Hepatic stellate cell (primary cell): ENCODE results near the gene VPS45.
"Not testable (repeated sequence)": the region's sequence is repeated elsewhere in the genome, so short reads cannot be mapped to it uniquely, and the experiment has no call there.

ENCODE experiments used
- DNase-seq: peaks from one replicate; pipeline ENCODE4 v3.0.0; 2011; ENCODE audit warnings: low spot score

Gene VPS45

DNA sequence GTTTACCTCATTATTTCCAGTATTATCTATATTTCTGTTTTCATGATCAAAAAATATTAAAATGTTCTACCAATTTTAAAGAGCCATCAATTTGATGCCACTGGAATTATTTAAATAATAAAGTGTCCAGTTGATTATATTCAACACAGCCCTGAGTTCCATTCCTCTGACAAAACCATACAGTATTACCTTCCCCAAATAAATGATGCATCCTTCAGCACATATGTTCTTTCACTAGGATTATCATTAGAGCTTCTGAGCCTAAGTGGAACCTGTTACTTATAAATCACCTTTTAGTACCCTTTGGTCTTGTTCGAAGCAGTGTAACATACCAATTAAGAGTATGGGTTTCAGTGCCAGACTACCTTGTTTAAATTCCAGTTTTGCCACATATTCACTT lies 64.8 kb downstream of the VPS45 start:
- DNase-seq, result no peak

- DNase-seq, result no peak
Observed at GRCh38 chr1:150134537-150134936, 67.0 kb downstream of the VPS45 start.

GRCh38 chr1:150135400-150135799 lies 67.8 kb downstream of the VPS45 start:
- DNase-seq, result not testable (repeated sequence)

DNA sequence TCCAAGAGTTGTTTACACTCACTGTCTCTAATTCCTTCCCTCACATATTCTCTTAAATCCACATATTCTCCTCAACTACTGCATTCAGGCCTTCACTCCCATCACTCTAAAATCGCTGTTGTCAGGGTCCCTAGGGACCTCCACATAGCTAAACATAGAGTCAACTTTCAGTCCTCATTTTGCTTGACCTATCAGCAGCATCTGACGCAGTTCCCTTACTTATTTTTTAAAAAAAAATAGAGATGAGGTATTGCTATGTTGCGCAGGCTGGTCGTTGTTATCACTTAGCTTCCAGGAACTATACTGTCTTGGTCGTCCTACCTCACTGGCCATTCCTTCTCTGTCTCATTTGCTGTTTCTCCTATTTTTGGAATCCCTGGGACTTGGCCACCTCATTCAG lies 70.5 kb downstream of the VPS45 start:
- DNase-seq, result no peak

- DNase-seq, result no peak
Observed at GRCh38 chr1:150141452-150141851, 73.9 kb downstream of the VPS45 start.

DNA sequence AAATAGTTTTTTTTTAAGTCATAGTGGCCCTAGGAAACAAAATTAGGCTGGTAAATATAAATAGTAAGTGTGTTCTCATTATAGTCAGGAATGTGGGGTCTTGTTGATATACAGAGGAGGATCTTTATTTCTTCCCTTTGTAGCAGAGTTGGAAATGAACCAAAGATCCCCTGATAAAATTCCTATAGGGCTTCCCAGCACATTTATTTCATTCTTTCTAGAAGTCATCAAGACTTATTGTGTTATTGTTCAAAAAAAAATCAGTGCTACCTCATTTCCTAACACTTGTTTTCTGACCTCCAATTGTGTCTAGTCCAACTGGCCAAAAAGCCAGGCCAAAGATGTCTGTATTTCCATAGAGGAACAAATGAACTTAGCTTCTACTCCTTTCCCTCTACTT lies 74.5 kb downstream of the VPS45 start:
- no peak for DNase-seq

GRCh38 chr1:150144606-150145005 lies 77.0 kb downstream of the VPS45 start:
- no peak for DNase-seq

DNA sequence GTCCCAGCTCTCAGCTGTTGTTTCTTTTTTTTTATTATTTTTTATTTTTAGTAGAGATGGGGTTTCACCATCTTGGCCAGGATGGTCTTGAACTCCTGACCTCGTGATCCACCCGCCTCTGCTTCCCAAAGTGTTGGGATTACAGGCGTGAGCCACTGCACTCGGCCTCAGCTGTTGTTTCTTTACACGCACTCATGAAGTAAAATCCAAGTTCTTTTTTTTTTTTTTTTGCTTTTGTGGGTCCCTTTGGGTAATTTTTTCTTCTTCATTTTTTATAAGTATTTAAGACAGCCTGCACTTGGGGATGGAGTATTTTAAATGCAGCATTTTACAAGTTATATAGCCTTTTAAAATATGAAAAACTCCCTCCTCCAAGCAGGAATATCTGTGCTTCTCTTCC lies 78.4 kb downstream of the VPS45 start:
- not testable (repeated sequence) for DNase-seq

- DNase-seq, result no peak
Observed at GRCh38 chr1:150146849-150147542, 79.4 kb downstream of the VPS45 start.

- DNase-seq, result no peak
Observed at GRCh38 chr1:150148837-150149270, 81.3 kb downstream of the VPS45 start.

DNA sequence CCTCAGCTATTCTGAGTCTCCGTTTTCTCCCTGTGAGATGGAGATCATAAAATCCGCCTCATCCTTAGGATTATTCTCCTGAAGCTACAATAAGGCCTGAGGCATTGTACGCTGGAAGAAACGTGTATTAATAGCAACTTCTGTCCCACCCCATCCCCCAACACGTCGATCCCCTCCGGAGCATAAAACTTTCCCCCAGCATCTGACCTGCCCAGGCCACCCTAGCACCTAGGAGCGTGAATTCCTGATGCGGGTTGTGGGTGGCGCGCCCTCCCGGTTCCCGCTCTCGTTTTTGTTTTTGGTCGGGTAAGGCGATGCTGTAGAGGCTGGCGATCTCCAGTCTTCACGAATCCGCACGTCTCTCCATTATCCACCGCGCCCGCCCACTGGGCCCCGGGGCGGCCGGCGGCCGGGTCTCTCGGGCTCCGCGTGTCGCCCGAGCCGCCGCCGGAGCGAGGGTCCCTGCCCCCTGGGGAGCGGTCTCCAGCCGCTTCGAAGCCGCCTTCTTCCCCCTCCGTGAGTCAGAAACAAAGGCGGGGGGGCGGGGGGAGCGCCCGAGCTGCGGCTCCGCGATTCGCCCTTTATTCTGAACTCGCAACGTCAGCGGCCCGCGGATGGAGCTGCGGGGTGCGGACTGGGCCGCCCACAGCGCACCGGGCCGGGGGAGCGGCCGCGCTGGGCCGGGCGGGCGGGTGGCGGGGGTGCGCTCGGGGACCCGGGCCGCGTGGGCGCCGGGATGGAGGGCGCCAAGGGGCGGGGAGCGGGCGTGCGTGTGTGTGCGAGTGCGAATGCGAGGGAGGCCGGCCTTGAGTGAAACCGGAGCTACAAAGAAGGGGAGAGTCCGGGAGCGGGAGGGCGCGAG lies 81.9 kb downstream of the VPS45 start, which contains the start of gene PLEKHO1:
TSS of gene PLEKHO1 (plus strand) at position 646 of the 862 bp plus-strand sequence. CDS start 342 bp downstream, outside the sequence.
- peak; percentile 83 for DNase-seq

GRCh38 chr1:150150133-150151021 lies 82.8 kb downstream of the VPS45 start:
- DNase-seq, result no peak

- no peak for DNase-seq
Observed at GRCh38 chr1:150151291-150152181, 84.0 kb downstream of the VPS45 start.

DNA sequence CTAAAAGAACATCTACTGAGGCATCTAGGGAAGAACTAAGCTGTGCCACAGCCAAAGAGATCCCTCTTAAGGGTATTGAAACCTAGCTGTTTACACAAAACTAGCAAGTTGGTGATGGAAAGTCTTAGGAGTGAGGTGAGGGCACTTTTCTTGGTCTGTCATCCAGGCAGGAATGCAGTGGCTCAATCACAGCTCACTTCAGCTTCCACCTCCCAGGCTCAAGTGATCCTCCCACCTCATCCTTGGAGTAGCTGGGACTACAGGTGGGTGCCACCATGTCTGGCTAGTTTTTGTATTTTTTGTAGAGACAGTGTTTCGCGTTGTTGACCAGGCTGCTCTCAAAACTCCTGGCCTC lies 84.6 kb downstream of the VPS45 start:
- DNase-seq, result no peak

DNA sequence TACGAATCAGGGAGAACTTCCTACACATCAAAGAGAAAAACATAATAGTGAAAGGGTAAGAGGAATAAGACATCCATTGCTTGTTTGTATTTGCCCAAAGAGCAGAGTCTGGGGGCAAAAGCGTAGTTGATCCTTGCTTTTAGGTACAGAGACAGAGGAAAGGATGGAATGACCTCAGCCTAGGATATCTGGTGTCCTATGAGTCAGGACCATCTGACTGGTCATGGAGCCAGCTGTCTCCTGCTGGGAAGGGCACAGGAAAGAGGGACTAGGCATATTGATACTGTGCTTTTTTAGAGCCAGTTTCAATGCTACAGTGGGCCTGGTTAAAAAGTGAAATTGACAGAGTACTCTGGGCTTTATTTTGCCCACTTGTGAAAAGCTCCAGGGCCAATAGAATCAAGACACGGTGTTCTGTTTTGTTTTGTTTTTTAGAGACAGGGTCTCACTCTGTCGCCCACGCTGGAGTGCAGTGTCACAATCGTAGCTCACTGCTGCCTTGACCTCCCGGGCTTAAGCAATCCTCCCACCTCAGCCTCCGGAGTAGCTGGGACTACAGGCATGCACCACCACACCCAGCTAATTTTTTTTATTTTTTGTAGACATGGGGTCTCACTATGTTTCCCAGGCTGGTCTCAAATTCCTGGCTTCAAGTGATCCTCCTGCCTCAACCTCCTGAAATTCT lies 85.3 kb downstream of the VPS45 start:
- peak; percentile 65 for DNase-seq

DNA sequence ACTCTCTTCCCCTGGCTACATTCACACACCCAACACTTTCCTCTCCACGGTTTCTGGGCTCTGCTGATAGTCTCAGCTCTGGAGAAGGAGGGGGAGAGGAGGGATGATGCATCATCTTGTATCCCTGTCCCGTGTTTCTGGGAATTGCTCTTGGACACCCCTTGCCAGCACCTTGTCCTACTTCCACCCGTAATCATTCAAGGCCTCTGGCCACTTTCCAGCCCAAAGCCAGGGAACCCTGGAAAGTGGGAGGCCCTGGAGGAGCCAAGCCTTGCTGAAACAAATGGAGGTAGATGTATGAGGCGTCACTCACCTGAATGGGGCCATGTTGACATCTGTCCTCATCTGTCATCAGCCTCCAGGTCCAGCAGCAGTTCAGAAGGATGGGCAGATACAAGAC lies 86.6 kb downstream of the VPS45 start:
- no peak for DNase-seq

GRCh38 chr1:150155413-150156071 lies 88.0 kb downstream of the VPS45 start:
- DNase-seq, result no peak

GRCh38 chr1:150156868-150157603 lies 89.5 kb downstream of the VPS45 start:
- DNase-seq, result peak; percentile 46

- no peak for DNase-seq
Observed at GRCh38 chr1:150159550-150159949, 92.0 kb downstream of the VPS45 start.
